Suprapubic skin (tissue), 4 donors: ENCODE measurements around the gene SLC6A12.

ENCODE experiments used
- EP300 ChIP-seq: sonication (generic); formaldehyde crosslinking; IDR thresholded peaks from one replicate; pipeline ENCODE4 v1.6.1; 2017; ENCODE audit warnings: antibody characterized with exemption
- POLR2A ChIP-seq, 2 donors: fragments of 450-650 bp; IDR thresholded peaks; one replicate each; pipeline ENCODE4 v1.6.1; 2017; ENCODE audit warnings: antibody characterized with exemption in 2 of 2, mild to moderate bottlenecking in 2 of 2, moderate library complexity in 2 of 2
- POLR2AphosphoS5 ChIP-seq, 3 donors: sonication (generic); formaldehyde crosslinking; IDR thresholded peaks; one replicate each; pipeline ENCODE4 v1.6.1; 2017; ENCODE audit warnings: antibody characterized with exemption in 3 of 3
- TF ChIP-seq, protein P1 (sequence below), 2 donors: fragments of 200-600 bp in 1 of 2; fragments of 450-650 bp in 1 of 2; sonication (generic) in 1 of 2; IDR thresholded peaks; one replicate each; pipeline ENCODE4 v1.5.1; 2016 to 2019; ENCODE audit warnings: antibody characterized with exemption in 2 of 2, mild to moderate bottlenecking in 1 of 2, moderate library complexity in 1 of 2

DNA sequence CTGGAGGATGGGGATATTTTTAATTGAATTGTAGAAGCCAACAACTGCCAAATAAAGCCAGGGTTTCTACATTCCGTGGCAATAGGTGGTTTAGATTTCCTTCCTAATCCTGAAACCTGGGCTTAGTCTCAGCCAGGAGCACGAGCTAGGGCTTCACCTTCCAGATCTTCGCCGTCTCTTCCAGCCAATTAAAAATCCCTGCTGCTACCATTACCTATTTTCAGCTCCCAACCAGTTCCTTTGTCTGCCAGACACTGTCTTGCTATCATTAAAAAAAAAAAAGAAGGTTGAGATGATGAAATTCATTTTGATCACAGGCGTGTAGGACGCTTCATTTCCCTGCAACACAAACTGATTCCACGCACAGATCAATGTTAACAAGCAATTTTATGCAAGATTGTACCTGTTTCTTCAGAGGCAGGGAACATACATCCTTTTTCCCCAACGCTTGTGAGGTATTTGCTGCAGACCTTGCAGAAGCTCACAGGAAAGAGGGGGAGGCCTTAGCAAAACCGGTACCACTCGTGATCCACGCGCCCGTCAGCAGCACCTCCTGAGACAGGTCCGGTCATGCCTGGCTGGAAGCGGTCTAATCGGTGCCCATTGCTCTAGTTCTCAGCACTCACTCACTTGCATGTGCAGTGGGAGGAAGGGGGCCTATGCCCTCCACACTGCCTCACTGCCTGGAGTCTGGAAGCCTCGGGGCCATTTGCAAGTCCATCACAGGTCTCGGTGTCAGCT lies 65.1 kb downstream of the SLC6A12 start:
- TF ChIP-seq POLR2A (IDR thresholded peaks at IDR 0.05) (no peak), POLR2AphosphoS5 (IDR thresholded peaks at IDR 0.05) (no peak), EP300 (no peak)
- TF ChIP-seq, protein P1, sequence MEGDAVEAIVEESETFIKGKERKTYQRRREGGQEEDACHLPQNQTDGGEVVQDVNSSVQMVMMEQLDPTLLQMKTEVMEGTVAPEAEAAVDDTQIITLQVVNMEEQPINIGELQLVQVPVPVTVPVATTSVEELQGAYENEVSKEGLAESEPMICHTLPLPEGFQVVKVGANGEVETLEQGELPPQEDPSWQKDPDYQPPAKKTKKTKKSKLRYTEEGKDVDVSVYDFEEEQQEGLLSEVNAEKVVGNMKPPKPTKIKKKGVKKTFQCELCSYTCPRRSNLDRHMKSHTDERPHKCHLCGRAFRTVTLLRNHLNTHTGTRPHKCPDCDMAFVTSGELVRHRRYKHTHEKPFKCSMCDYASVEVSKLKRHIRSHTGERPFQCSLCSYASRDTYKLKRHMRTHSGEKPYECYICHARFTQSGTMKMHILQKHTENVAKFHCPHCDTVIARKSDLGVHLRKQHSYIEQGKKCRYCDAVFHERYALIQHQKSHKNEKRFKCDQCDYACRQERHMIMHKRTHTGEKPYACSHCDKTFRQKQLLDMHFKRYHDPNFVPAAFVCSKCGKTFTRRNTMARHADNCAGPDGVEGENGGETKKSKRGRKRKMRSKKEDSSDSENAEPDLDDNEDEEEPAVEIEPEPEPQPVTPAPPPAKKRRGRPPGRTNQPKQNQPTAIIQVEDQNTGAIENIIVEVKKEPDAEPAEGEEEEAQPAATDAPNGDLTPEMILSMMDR (IDR thresholded peaks at IDR 0.05): no peak
